ENCODE results near the gene DHX36.
A peak's percentile ranks its signal among the peaks of the same experiment; 100 is the strongest.

The DHX36 gene

DNA sequence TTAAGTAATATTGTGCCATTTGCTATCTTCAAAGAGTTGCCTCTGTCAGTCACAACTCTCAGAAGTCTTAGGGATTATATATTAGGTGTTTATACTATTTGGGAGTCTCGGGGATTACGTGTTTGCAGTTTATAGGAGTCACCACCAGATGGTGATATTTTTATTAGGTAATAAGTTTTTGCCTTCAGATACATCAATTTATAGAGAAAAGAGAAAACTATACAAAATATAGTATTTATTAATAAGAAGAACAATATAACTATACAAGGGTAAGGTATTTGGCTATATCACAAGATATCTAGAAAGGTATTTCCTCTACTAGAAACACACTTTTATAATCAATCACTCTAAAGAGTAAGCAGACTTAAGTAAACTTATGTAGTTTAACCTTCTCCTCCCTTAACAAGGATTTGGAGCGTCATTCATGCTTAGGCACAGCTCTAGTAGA, 10.7 kb upstream of the DHX36 start:
- H3K36me3 ChIP-seq: no peaks in the 10 kb centered on the region
- H3K9me3 ChIP-seq (replicated peaks in 1 of 11): no peaks in the 10 kb centered on the region
- H3K4me1 ChIP-seq: no peaks in the 10 kb centered on the region
- no peak overlapping the region for H3K9ac ChIP-seq
- no peak overlapping the region for H3K27ac ChIP-seq
- no peak overlapping the region for H3K4me2 ChIP-seq
- no peaks in the 10 kb centered on the region for H4K20me1 ChIP-seq
- no peak for TF ChIP-seq Cebpa-rat (IDR thresholded peaks at IDR 0.05)
- no peak overlapping the region for H3K4me3 ChIP-seq
- H3K27me3 ChIP-seq: no peaks in the 10 kb centered on the region

GRCh38 chr3:154327871-154328270, 3.6 kb upstream of the DHX36 start:
- Histone ChIP-seq H4K20me1 (peaks cover 0 to 4% (median 0%) of the 10 kb centered on the region in 11 experiments; a peak in 5 of 22 replicates), H3K4me1 (peaks cover 3 to 4% (median 3%) of the 10 kb centered on the region in 10 experiments; a peak in 14 of 20 replicates), H3K36me3 (no peaks in the 10 kb centered on the region), H3K9me3 (replicated peaks in 1 of 11) (0 out of 22 replicates have a peak, but pooled peaks cover 0 to 9% (median 0%) of the 10 kb centered on the region in 11 experiments), H3K27ac (no peak overlapping the region), H3K4me3 (no peak overlapping the region), H3K27me3 (no peaks in the 10 kb centered on the region), H3K4me2 (no peak overlapping the region), H3K9ac (no peak overlapping the region)
- TF ChIP-seq Cebpa-rat (IDR thresholded peaks at IDR 0.05): no peak

DNA sequence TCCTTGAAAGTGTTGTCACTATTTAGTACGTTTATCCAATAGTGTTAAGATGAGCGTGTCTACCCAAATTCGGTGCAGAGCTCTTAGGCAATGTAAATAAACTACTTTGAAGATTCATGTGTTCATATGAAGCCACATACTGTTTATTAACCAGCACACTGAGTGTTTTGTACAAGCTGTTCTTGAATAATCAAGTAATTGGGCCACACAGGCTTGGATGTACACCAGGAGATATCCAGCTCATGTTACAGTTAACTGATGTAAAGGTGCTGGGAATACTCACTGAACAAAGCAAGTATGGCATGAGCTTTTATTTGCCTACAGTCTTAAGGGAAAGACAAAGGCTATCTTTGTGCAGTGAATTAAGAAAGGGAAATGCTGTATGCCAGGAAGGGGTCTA, 632 bp upstream of the DHX36 start:
- no peak for TF ChIP-seq Cebpa-rat (IDR thresholded peaks at IDR 0.05)
- H3K9ac ChIP-seq: peak overlapping the region in 4 of 11 experiments; percentile 92 to 97 (median 96); a peak in 7 of 22 replicates
- H3K27ac ChIP-seq: peak overlapping the region in 10 of 11 experiments; percentile 90 to 98 (median 94); a peak in 19 of 22 replicates
- no peaks in the 10 kb centered on the region for H3K27me3 ChIP-seq
- H3K36me3 ChIP-seq: peaks cover 0 to 29% (median 24%) of the 10 kb centered on the region in 11 experiments; a peak in 17 of 22 replicates
- H3K4me3 ChIP-seq: peak overlapping the region in 9 of 10 experiments; percentile 70 to 92 (median 78); a peak in 14 of 20 replicates
- peaks cover 6 to 30% (median 19%) of the 10 kb centered on the region in 11 experiments; a peak in 18 of 22 replicates for H4K20me1 ChIP-seq
- peak overlapping the region in 10 of 11 experiments; percentile 30 to 89 (median 78); a peak in 16 of 22 replicates for H3K4me2 ChIP-seq
- peaks cover 0 to 30% (median 13%) of the 10 kb centered on the region in 11 experiments; a peak in 15 of 22 replicates for H3K9me3 ChIP-seq (replicated peaks in 1 of 11)
- peaks cover 17 to 33% (median 28%) of the 10 kb centered on the region in 10 experiments; a peak in 18 of 20 replicates for H3K4me1 ChIP-seq

DNA sequence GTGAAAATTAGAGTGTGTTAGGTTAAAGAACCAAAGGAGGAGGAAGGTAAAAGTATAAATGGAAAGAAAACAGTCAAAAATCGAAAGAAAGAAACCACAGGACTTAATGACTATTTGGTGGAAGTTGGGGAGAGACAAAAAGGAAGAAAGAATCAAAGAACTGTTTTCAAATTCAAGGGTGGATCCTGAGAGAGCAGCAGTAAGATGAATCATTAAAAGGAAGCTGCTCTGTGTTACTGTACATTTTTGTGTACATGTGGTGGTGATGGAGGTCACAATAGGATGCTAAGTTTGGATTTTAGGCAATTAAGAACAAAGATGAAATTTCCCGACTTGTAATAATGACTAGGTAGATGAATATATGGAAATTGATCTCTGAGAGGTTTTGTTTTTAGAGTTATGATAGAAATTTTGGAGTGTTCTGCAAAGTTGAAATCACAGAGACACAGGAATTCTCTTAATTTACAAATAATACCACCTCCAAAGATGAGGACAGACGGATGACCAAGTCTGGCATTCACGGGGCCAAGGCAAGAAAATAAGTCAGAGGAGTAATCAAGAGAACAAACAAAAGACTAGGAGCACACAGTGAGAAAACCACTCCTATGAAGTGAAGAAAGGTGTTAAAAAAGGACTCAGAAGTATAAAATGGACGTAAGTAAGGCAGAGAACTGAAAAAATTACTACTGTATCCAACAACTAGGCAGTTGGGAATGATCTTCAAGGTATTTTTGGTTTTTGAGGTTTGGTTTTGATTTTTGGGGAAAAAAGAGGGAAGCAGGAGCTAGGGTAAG, 7.1 kb downstream of the DHX36 start:
- Histone ChIP-seq H3K9me3 (replicated peaks in 1 of 11) (peaks cover 0 to 24% (median 12%) of the 10 kb centered on the region in 11 experiments; a peak in 15 of 22 replicates), H3K4me2 (peak overlapping the region in 9 of 11 experiments; percentile 2 to 79 (median 50); a peak in 13 of 22 replicates), H3K4me3 (no peak overlapping the region), H3K36me3 (peaks cover 31 to 94% (median 78%) of the 10 kb centered on the region in 11 experiments), H3K27ac (peak overlapping the region in 4 of 11 experiments; percentile 2 to 34 (median 6); a peak in 5 of 22 replicates), H3K27me3 (no peaks in the 10 kb centered on the region), H3K9ac (no peak overlapping the region), H4K20me1 (peaks cover 39 to 82% (median 63%) of the 10 kb centered on the region in 11 experiments; a peak in 21 of 22 replicates), H3K4me1 (peaks cover 27 to 62% (median 47%) of the 10 kb centered on the region in 10 experiments; a peak in 19 of 20 replicates)
- TF ChIP-seq Cebpa-rat (IDR thresholded peaks at IDR 0.05): no peak

GRCh38 chr3:154314152-154314551, 10.1 kb downstream of the DHX36 start:
- Histone ChIP-seq H4K20me1 (peaks cover 26 to 56% (median 37%) of the 10 kb centered on the region in 11 experiments; a peak in 20 of 22 replicates), H3K27me3 (no peaks in the 10 kb centered on the region), H3K36me3 (peaks cover 50 to 93% (median 72%) of the 10 kb centered on the region in 11 experiments), H3K4me2 (no peak overlapping the region), H3K9ac (no peak overlapping the region), H3K4me3 (no peak overlapping the region), H3K27ac (no peak overlapping the region), H3K4me1 (peaks cover 3 to 32% (median 26%) of the 10 kb centered on the region in 10 experiments; a peak in 18 of 20 replicates), H3K9me3 (replicated peaks in 1 of 11) (no peaks in the 10 kb centered on the region)
- no peak for TF ChIP-seq Cebpa-rat (IDR thresholded peaks at IDR 0.05)

DNA sequence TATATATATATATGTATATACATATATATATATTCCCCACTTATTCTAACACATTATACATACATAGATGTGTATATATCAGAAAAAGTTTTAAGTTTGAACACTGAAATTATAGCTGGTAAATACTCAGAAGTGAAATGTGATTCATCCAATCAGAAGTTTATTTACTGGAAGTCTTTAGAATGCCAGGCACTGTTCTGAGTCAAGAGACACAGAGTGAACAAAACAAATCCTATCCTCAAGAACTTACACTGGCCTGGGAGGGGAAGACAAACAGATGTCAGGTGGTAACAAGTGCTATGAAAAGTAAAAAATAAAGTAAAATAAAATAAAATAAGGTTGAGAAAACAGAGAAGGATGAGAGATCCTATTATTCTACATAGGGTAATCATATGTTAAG, 13.4 kb downstream of the DHX36 start:
- Histone ChIP-seq H3K4me3 (no peak overlapping the region), H3K9ac (no peak overlapping the region), H3K36me3 (peaks cover 66 to 98% (median 89%) of the 10 kb centered on the region in 11 experiments), H4K20me1 (peaks cover 0 to 41% (median 21%) of the 10 kb centered on the region in 11 experiments; a peak in 13 of 22 replicates), H3K4me1 (no peaks in the 10 kb centered on the region), H3K27ac (no peak overlapping the region), H3K4me2 (no peak overlapping the region), H3K27me3 (no peaks in the 10 kb centered on the region), H3K9me3 (replicated peaks in 1 of 11) (no peaks in the 10 kb centered on the region)
- TF ChIP-seq Cebpa-rat (IDR thresholded peaks at IDR 0.05): no peak

DNA sequence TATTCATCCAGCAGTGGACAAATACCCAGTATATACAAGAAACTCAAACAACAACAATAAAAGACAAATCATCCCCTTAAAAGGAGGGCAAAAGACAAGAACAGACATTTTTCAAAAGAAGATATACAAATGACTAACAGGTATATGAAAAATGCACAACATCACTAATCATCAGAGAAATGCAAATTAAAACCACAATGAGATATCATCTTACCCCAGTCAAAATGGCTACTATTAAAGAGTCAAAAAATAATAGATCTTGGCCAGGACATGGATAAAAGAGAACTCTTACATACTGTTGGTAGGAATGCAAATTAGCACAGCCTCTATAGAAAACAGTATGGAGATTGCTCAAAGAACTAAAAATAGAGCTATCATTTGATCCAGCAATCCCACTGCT, 16.9 kb downstream of the DHX36 start:
- Histone ChIP-seq H3K4me2 (no peak overlapping the region), H3K27me3 (no peaks in the 10 kb centered on the region), H3K9ac (no peak overlapping the region), H3K36me3 (peaks cover 72 to 100% (median 92%) of the 10 kb centered on the region in 11 experiments), H3K4me3 (no peak overlapping the region), H3K27ac (no peak overlapping the region), H3K9me3 (replicated peaks in 1 of 11) (no peaks in the 10 kb centered on the region), H3K4me1 (peaks cover 0 to 8% (median 1%) of the 10 kb centered on the region in 10 experiments; a peak in 4 of 20 replicates), H4K20me1 (peaks cover 0 to 27% (median 0%) of the 10 kb centered on the region in 11 experiments; a peak in 8 of 22 replicates)
- no peak for TF ChIP-seq Cebpa-rat (IDR thresholded peaks at IDR 0.05)

GRCh38 chr3:154304936-154305335, 19.4 kb downstream of the DHX36 start:
- no peak overlapping the region for H3K9ac ChIP-seq
- H3K4me2 ChIP-seq: no peak overlapping the region
- H4K20me1 ChIP-seq: peaks cover 0 to 29% (median 0%) of the 10 kb centered on the region in 11 experiments; a peak in 9 of 22 replicates
- peaks cover 0 to 8% (median 1%) of the 10 kb centered on the region in 10 experiments; a peak in 4 of 20 replicates for H3K4me1 ChIP-seq
- no peak overlapping the region for H3K4me3 ChIP-seq
- no peak for TF ChIP-seq Cebpa-rat (IDR thresholded peaks at IDR 0.05)
- H3K27ac ChIP-seq: no peak overlapping the region
- no peaks in the 10 kb centered on the region for H3K27me3 ChIP-seq
- no peaks in the 10 kb centered on the region for H3K9me3 ChIP-seq (replicated peaks in 1 of 11)
- peaks cover 92 to 100% (median 98%) of the 10 kb centered on the region in 11 experiments for H3K36me3 ChIP-seq
